NB4 (cell line): ENCODE data around the gene FOXC2.

Source experiments
- CTCF ChIP-seq: IDR thresholded peaks from one replicate; pipeline ENCODE4 v1.5.1; 2012; ENCODE audit warnings: low read depth, low read length
- MAX ChIP-seq: IDR thresholded peaks from 2 replicates; pipeline ENCODE4 v1.6.1; 2011; ENCODE audit warnings: low read depth, low read length
- MYC ChIP-seq: IDR thresholded peaks from 2 replicates; pipeline ENCODE4 v1.6.1; 2011; ENCODE audit warnings: low read depth, low read length
- POLR2A ChIP-seq: IDR thresholded peaks from 2 replicates; pipeline ENCODE4 v1.6.1; 2011; ENCODE audit warnings: mild to moderate bottlenecking; ENCODE audit not compliant: insufficient read length; ENCODE audit errors: extremely low read depth

- TF ChIP-seq CTCF: peak; percentile 89
- TF ChIP-seq POLR2A: no peak
- TF ChIP-seq MAX: no peak
- no peak for TF ChIP-seq MYC
Observed at GRCh38 chr16:86519649-86520316, 46.8 kb upstream of the FOXC2 start.
